Measurements from ENCODE around the gene ANKRD31. TPM values are rescaled to one million over a fixed set of nuclear protein-coding genes. Genes with fewer than 3 reads are reported as not detected.

ANKRD31 gene
- total RNA-seq, 1 experiment from 2014 or later = 0.48 TPM

DNA sequence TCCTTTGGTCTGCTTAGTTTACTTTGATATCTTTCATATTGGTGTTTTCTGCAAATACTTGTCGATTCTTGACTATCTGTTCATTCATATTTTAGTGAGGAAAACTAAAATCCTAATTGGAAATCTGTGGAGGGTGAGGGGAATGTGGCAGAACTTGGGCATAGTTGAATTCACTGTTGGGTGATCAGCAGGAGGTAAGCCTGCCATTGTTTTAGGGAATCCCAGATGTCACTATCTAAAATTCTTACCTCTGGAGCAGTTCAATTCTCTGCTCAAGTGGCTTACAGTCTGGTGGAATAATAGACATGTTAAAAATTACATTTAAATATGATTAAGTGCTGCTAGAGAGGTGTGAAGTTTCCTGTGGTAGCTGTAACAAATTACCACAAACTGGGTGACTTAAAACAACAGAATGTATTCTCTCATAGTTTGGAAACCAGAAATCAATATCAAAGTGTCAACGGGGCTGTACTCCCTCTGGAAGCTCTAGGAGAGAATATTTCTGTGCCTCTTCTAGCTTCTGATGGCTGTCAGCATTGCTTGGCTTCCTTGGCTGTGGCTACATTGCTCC is 94.0 kb downstream of the ANKRD31 start:
- ChIA-PET POLR2A (ENCODE audit: unreplicated experiment) (no interaction called here), CTCF (no interaction called here)

DNA sequence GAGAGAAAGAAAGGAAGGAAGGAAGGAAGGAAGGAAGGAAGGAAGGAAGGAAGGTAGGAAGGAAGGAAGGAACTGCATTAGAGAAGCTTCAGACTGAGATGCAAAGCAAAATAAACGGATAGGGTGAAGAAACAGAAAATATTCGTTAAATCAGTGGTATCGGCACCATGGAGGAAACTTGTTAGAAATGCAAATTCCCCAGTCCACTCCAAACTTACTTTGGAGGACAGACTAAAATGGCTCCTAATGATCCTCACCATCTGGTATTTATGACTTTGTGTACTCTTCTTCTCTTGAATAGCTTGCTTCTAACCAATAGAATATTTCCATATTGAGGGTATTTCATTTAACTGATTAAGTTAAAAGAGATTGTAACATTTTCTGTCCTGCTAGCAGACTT is 96.4 kb downstream of the ANKRD31 start:
- Histone ChIP-seq H4K20me1 (ENCODE audit: insufficient read depth) (no peaks in the 10 kb centered on the region), H3K4me2 (no peak overlapping the region), H3K9me3 (ENCODE audit: insufficient read depth, low read depth) (no peaks in the 10 kb centered on the region; the same call in 1 of the 2 replicates), H3K9me2 (ENCODE audit: insufficient read depth) (no peaks in the 10 kb centered on the region), H3K27me3 (ENCODE audit: insufficient read depth, low read depth) (no peaks in the 10 kb centered on the region), H2AFZ (no peak overlapping the region), H3K79me2 (ENCODE audit: low read depth) (no peaks in the 10 kb centered on the region), H3K36me3 (ENCODE audit: low read depth) (no peaks in the 10 kb centered on the region), H3K4me3 (no peak overlapping the region), H3K27ac (no peak overlapping the region), H3F3A (ENCODE audit: insufficient read depth, low read depth) (no peaks in the 10 kb centered on the region), H3K4me1 (replicated peaks; ENCODE audit: insufficient read depth) (no peaks in the 10 kb centered on the region)
- no peak for TF ChIP-seq EZH2 (IDR thresholded peaks at IDR 0.05; ENCODE audit: low read depth)
- TF ChIP-seq, protein P1, sequence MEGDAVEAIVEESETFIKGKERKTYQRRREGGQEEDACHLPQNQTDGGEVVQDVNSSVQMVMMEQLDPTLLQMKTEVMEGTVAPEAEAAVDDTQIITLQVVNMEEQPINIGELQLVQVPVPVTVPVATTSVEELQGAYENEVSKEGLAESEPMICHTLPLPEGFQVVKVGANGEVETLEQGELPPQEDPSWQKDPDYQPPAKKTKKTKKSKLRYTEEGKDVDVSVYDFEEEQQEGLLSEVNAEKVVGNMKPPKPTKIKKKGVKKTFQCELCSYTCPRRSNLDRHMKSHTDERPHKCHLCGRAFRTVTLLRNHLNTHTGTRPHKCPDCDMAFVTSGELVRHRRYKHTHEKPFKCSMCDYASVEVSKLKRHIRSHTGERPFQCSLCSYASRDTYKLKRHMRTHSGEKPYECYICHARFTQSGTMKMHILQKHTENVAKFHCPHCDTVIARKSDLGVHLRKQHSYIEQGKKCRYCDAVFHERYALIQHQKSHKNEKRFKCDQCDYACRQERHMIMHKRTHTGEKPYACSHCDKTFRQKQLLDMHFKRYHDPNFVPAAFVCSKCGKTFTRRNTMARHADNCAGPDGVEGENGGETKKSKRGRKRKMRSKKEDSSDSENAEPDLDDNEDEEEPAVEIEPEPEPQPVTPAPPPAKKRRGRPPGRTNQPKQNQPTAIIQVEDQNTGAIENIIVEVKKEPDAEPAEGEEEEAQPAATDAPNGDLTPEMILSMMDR (conservative IDR thresholded peaks at IDR 0.05) = no peak
- DNase-seq = no peak
- CTCF ChIA-PET = no interaction called here
- intact Hi-C loops (cut with micrococcal nuclease; ENCODE audit: unreplicated experiment) = no loop called here
- no TSS peak for BruUV-seq (replicated peaks)
- POLR2A ChIA-PET (ENCODE audit: unreplicated experiment) = no interaction called here

More for the DNA sequence above, 94.0 kb downstream of the ANKRD31 start:
- H3F3A ChIP-seq (ENCODE audit: insufficient read depth, low read depth) = no peaks in the 10 kb centered on the region
- H3K79me2 ChIP-seq (ENCODE audit: low read depth) = no peaks in the 10 kb centered on the region
- no peak overlapping the region for H3K4me3 ChIP-seq
- no peak for DNase-seq
- H3K9me2 ChIP-seq (ENCODE audit: insufficient read depth) = no peaks in the 10 kb centered on the region
- no peaks in the 10 kb centered on the region for H3K27me3 ChIP-seq (ENCODE audit: insufficient read depth, low read depth)
- H3K27ac ChIP-seq = no peak overlapping the region
- no peak for TF ChIP-seq EZH2 (IDR thresholded peaks at IDR 0.05; ENCODE audit: low read depth)
- TF ChIP-seq, protein P1 (conservative IDR thresholded peaks at IDR 0.05) = no peak
- no peaks in the 10 kb centered on the region for H4K20me1 ChIP-seq (ENCODE audit: insufficient read depth)
- H3K36me3 ChIP-seq (ENCODE audit: low read depth) = no peaks in the 10 kb centered on the region
- H3K4me2 ChIP-seq = no peak overlapping the region
- no peaks in the 10 kb centered on the region for H3K4me1 ChIP-seq (replicated peaks; ENCODE audit: insufficient read depth)
- no peak overlapping the region for H2AFZ ChIP-seq
- H3K9me3 ChIP-seq (ENCODE audit: insufficient read depth, low read depth) = no peaks in the 10 kb centered on the region
- BruUV-seq (replicated peaks) = no TSS peak
- intact Hi-C loops (cut with micrococcal nuclease; ENCODE audit: unreplicated experiment) = no loop called here

DNA sequence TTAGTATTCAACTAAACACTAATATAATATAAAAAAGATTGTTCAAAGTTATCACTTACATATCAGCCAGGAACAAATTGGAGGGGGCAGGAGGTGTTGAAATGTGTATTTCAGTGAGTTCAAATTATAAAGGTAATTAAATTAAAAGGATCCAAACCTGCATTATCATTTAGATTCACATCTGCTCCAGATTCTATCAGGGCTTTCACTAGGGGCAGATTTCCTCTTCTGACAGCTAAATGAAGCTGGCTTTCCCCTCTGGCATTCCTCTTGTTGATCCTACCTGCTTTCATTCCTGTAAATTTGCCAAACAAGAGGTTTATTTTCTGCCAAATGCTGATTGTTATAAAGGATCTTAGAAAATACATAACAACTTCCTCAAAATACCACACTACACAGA is 98.0 kb downstream of the ANKRD31 start:
- no peak overlapping the region for H3K4me2 ChIP-seq
- H3F3A ChIP-seq (ENCODE audit: insufficient read depth, low read depth) = no peaks in the 10 kb centered on the region
- no peaks in the 10 kb centered on the region for H3K27me3 ChIP-seq (ENCODE audit: insufficient read depth, low read depth)
- no peaks in the 10 kb centered on the region for H3K79me2 ChIP-seq (ENCODE audit: low read depth)
- no peak overlapping the region for H3K4me3 ChIP-seq
- no peak overlapping the region for H2AFZ ChIP-seq
- intact Hi-C loops (cut with micrococcal nuclease; ENCODE audit: unreplicated experiment) = no loop called here
- CTCF ChIA-PET = no interaction called here
- no peaks in the 10 kb centered on the region for H4K20me1 ChIP-seq (ENCODE audit: insufficient read depth)
- TF ChIP-seq EZH2 (IDR thresholded peaks at IDR 0.05; ENCODE audit: low read depth) = no peak
- TF ChIP-seq, protein P1 (conservative IDR thresholded peaks at IDR 0.05) = no peak
- BruUV-seq (replicated peaks) = no TSS peak
- no peaks in the 10 kb centered on the region for H3K36me3 ChIP-seq (ENCODE audit: low read depth)
- no peaks in the 10 kb centered on the region for H3K9me2 ChIP-seq (ENCODE audit: insufficient read depth)
- POLR2A ChIA-PET (ENCODE audit: unreplicated experiment) = no interaction called here
- no peak overlapping the region for H3K27ac ChIP-seq
- no peaks in the 10 kb centered on the region; the same call in 1 of the 2 replicates for H3K9me3 ChIP-seq (ENCODE audit: insufficient read depth, low read depth)
- DNase-seq = no peak
- H3K4me1 ChIP-seq (replicated peaks; ENCODE audit: insufficient read depth) = no peaks in the 10 kb centered on the region

Data from PC-9 (cell line).